ENCODE data around the gene IER3. TPM values are rescaled to one million over a fixed set of nuclear protein-coding genes. Genes with fewer than 3 reads are reported as not detected.

IER3 gene
- total and polyA plus RNA-seq, 2 of the 13 experiments (the other 11 are each of a cell fraction or from before 2014, with no cell fraction given) = 51.1 to 131 TPM

GRCh38 chr6:30763618-30764489 is 19.5 kb upstream of the IER3 start (continued):
- TF ChIP-seq MIER2 (CRISPR knock-in tag; IDR thresholded peaks at IDR 0.05) (peak; percentile 75; the same call in 1 of the 2 replicates), HMG20B (CRISPR knock-in tag; conservative IDR thresholded peaks at IDR 0.05) (peak; percentile 87), ZNF615 (CRISPR knock-in tag; IDR thresholded peaks at IDR 0.05; ENCODE audit: borderline replicate concordance) (peak; percentile 87; the same call in 1 of the 2 replicates), ZNF260 (CRISPR knock-in tag; IDR thresholded peaks at IDR 0.05; ENCODE audit: borderline replicate concordance, low read depth) (no peak), NFKBIZ (CRISPR knock-in tag; IDR thresholded peaks at IDR 0.05) (peak; percentile 75; the same call in 1 of the 2 replicates), CREM (IDR thresholded peaks at IDR 0.05) (peak; percentile 82), CREM (CRISPR knock-in tag; IDR thresholded peaks at IDR 0.05) (no peak), SRF (IDR thresholded peaks at IDR 0.05; ENCODE audit: low read depth, low read length) (0 out of 2 replicates have a peak, but pooled peaks have one; percentile 28), ELF3 (CRISPR knock-in tag; IDR thresholded peaks at IDR 0.05) (peak; percentile 98), ZNF205 (CRISPR knock-in tag; IDR thresholded peaks at IDR 0.05) (peak; percentile 99), ZNF510 (CRISPR knock-in tag; IDR thresholded peaks at IDR 0.05; ENCODE audit: low read depth) (peak; percentile 65; the same call in 1 of the 2 replicates), RCOR2 (CRISPR knock-in tag; IDR thresholded peaks at IDR 0.05) (peak; percentile 85; the same call in 1 of the 2 replicates), KLF12 (CRISPR knock-in tag; IDR thresholded peaks at IDR 0.05; ENCODE audit: borderline replicate concordance) (peak; percentile 41; the same call in 1 of the 2 replicates), MIER3 (CRISPR knock-in tag; IDR thresholded peaks at IDR 0.05; ENCODE audit: borderline replicate concordance) (peak; percentile 81), JUNB (CRISPR knock-in tag; IDR thresholded peaks at IDR 0.05; ENCODE audit: borderline replicate concordance) (peak; percentile 79; the same call in 1 of the 2 replicates), ZSCAN9 (CRISPR knock-in tag; IDR thresholded peaks at IDR 0.05; ENCODE audit: borderline replicate concordance) (peak; percentile 77), ZNF136 (CRISPR knock-in tag; IDR thresholded peaks at IDR 0.05; ENCODE audit: low read depth) (no peak; the same call in 1 of the 2 replicates), FOXC1 (CRISPR knock-in tag; IDR thresholded peaks at IDR 0.05; ENCODE audit: borderline replicate concordance) (no peak; the same call in 1 of the 2 replicates), ZNF234 (CRISPR knock-in tag; conservative IDR thresholded peaks at IDR 0.05) (no peak), KLF13 (CRISPR knock-in tag; IDR thresholded peaks at IDR 0.05) (0 out of 2 replicates have a peak, but pooled peaks have one; percentile 41), RARA (CRISPR knock-in tag; IDR thresholded peaks at IDR 0.05) (peak; percentile 97)
- TF ChIP-seq, protein P1, sequence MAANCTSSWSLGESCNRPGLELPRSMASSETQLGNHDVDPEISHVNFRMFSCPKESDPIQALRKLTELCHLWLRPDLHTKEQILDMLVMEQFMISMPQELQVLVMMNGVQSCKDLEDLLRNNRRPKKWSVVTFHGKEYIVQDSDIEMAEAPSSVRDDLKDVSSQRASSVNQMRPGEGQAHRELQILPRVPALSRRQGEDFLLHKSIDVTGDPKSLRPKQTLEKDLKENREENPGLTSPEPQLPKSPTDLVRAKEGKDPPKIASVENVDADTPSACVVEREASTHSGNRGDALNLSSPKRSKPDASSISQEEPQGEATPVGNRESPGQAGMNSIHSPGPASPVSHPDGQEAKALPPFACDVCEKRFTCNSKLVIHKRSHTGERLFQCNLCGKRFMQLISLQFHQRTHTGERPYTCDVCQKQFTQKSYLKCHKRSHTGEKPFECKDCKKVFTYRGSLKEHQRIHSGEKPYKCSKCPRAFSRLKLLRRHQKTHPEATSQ (CRISPR knock-in tag; IDR thresholded peaks at IDR 0.05; ENCODE audit: borderline replicate concordance) = peak; percentile 17; the same call in 1 of the 2 replicates
- TF ChIP-seq, protein P2, sequence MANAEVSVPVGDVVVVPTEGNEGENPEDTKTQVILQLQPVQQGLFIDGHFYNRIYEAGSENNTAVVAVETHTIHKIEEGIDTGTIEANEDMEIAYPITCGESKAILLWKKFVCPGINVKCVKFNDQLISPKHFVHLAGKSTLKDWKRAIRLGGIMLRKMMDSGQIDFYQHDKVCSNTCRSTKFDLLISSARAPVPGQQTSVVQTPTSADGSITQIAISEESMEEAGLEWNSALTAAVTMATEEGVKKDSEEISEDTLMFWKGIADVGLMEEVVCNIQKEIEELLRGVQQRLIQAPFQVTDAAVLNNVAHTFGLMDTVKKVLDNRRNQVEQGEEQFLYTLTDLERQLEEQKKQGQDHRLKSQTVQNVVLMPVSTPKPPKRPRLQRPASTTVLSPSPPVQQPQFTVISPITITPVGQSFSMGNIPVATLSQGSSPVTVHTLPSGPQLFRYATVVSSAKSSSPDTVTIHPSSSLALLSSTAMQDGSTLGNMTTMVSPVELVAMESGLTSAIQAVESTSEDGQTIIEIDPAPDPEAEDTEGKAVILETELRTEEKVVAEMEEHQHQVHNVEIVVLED (CRISPR knock-in tag; IDR thresholded peaks at IDR 0.05; ENCODE audit: borderline replicate concordance) = peak; percentile 52; the same call in 1 of the 2 replicates
- TF ChIP-seq, protein P3, sequence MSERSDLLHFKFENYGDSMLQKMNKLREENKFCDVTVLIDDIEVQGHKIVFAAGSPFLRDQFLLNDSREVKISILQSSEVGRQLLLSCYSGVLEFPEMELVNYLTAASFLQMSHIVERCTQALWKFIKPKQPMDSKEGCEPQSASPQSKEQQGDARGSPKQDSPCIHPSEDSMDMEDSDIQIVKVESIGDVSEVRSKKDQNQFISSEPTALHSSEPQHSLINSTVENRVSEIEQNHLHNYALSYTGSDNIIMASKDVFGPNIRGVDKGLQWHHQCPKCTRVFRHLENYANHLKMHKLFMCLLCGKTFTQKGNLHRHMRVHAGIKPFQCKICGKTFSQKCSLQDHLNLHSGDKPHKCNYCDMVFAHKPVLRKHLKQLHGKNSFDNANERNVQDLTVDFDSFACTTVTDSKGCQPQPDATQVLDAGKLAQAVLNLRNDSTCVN (CRISPR knock-in tag; IDR thresholded peaks at IDR 0.05; ENCODE audit: borderline replicate concordance) = 0 out of 2 replicates have a peak, but pooled peaks have one; percentile 25
- TF ChIP-seq, protein P4, sequence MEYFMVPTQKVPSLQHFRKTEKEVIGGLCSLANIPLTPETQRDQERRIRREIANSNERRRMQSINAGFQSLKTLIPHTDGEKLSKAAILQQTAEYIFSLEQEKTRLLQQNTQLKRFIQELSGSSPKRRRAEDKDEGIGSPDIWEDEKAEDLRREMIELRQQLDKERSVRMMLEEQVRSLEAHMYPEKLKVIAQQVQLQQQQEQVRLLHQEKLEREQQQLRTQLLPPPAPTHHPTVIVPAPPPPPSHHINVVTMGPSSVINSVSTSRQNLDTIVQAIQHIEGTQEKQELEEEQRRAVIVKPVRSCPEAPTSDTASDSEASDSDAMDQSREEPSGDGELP (IDR thresholded peaks at IDR 0.05; ENCODE audit: borderline replicate concordance, low read depth) = peak; percentile 73
